Astrocyte (in vitro differentiated cells and primary cell): Measurements from ENCODE around the gene MAFF.

Experiments
- EZH2 ChIP-seq: IDR thresholded peaks from 2 replicates; pipeline ENCODE4 v1.6.1; 2012; ENCODE audit warnings: mild to moderate bottlenecking, low read length, inconsistent platforms; ENCODE audit not compliant: insufficient read depth
- TF ChIP-seq, protein P1 (sequence below): IDR thresholded peaks from 2 replicates; pipeline ENCODE4 v1.5.1; 2011; ENCODE audit warnings: low read depth, mild to moderate bottlenecking, inconsistent platforms, low read length, moderate library complexity; ENCODE audit not compliant: insufficient read depth

DNA sequence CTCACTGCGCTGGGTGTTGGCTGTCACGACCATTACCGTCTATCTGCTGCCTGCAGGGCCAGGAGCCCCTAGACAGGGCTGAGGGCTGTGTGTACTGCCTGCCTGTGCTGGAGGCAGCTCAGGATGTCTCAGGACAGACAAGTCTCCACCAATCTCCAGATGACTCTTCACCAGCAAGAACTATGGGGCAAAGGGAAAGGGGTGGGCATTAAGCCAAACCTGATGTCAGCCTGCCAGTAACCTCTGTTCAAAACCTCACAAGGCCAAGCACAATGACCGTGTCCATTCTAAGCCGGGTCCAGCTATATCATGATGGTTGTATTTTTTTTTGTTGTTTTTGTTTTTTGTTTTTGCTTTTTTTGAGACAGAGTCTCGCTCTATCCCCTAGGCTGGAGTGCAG is 31.6 kb downstream of the MAFF start:
- TF ChIP-seq, protein P1, sequence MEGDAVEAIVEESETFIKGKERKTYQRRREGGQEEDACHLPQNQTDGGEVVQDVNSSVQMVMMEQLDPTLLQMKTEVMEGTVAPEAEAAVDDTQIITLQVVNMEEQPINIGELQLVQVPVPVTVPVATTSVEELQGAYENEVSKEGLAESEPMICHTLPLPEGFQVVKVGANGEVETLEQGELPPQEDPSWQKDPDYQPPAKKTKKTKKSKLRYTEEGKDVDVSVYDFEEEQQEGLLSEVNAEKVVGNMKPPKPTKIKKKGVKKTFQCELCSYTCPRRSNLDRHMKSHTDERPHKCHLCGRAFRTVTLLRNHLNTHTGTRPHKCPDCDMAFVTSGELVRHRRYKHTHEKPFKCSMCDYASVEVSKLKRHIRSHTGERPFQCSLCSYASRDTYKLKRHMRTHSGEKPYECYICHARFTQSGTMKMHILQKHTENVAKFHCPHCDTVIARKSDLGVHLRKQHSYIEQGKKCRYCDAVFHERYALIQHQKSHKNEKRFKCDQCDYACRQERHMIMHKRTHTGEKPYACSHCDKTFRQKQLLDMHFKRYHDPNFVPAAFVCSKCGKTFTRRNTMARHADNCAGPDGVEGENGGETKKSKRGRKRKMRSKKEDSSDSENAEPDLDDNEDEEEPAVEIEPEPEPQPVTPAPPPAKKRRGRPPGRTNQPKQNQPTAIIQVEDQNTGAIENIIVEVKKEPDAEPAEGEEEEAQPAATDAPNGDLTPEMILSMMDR, result no peak
- TF ChIP-seq EZH2, result no peak
